Kidney epithelial cell (primary cell): Measurements from ENCODE around the gene RNF130. TPM values are rescaled to one million over a fixed set of nuclear protein-coding genes. Genes with fewer than 3 reads are reported as not detected.

Source experiments
- DNase-seq: peaks from one replicate; pipeline ENCODE4 v3.0.0-alpha.2; 2010; ENCODE audit warnings: low read depth
- H3K27me3 ChIP-seq: 2 replicates; pipeline ENCODE4 v1.6.0; 2011; ENCODE audit warnings: low read length; ENCODE audit not compliant: control insufficient read depth, insufficient read depth
- H3K36me3 ChIP-seq: 2 replicates; pipeline ENCODE4 v1.5.1; 2011; ENCODE audit warnings: low read length; ENCODE audit not compliant: control insufficient read depth, insufficient read depth
- H3K4me3 ChIP-seq: 2 replicates; pipeline ENCODE4 v1.5.1; 2011; ENCODE audit warnings: low read depth, mild to moderate bottlenecking, control low read depth, low read length
- total RNA-seq: library from RNA; depleted of rRNA; stranded (reverse); fragments of >200 nt; gene quantifications from 2 replicates; pipeline ENCODE4 v1.2.3, GENCODE V29; 2015
- TF ChIP-seq, protein P1 (sequence below): IDR thresholded peaks from 2 replicates; pipeline ENCODE4 v1.5.1; 2011; ENCODE audit warnings: mild to moderate bottlenecking, moderate library complexity, low read length, control low read depth, inconsistent platforms; ENCODE audit not compliant: insufficient read depth, poor library complexity, severe bottlenecking

RNF130 gene, protein sequence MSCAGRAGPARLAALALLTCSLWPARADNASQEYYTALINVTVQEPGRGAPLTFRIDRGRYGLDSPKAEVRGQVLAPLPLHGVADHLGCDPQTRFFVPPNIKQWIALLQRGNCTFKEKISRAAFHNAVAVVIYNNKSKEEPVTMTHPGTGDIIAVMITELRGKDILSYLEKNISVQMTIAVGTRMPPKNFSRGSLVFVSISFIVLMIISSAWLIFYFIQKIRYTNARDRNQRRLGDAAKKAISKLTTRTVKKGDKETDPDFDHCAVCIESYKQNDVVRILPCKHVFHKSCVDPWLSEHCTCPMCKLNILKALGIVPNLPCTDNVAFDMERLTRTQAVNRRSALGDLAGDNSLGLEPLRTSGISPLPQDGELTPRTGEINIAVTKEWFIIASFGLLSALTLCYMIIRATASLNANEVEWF
- 42.0 and 48.1 TPM in 2 replicates for total RNA-seq

DNA sequence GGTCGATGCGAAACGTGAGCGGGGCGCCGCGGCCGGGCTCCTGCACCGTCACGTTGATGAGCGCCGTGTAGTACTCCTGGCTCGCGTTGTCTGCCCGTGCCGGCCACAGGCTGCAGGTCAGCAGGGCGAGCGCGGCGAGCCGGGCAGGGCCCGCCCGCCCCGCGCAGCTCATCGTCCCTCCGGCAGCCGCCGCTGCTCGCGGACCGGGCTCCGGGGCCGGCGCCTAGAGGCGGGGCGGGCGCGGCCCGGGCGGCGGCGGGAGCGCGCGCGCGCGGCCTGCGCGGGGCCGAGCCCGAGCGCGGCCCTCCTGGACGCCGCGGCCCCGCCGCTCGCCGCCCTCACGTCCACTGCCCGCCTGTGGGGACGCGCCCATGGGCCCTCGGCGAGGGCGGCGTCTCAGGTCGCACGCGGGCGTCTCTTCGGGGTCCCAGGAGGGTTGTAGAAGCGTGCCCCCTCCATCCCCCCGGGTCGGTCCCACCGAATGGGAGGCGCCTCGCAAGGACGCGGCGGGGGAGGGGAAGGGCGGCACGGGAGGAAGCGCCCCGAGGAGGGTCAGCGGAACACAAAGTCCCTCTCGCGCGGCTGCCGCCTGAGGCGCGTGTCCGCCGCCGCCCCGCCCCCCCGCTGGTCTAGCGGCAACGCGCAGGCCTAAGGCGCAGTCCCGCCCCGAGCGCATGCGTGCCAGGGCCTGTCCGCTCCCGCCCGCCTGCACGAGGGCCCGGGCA lies at the start of gene RNF130:
RNF130 (minus strand) TSS at position 229 of the 725 bp plus-strand sequence; CDS start at position 172, 57 bp downstream.
- peak; percentile 41 for DNase-seq
- Histone ChIP-seq H3K27me3 (peaks cover 4% of the 10 kb centered on the region), H3K36me3 (no peaks in the 10 kb centered on the region), H3K4me3 (peak within 1 kb of the TSS; percentile 73)
- TF ChIP-seq, protein P1, sequence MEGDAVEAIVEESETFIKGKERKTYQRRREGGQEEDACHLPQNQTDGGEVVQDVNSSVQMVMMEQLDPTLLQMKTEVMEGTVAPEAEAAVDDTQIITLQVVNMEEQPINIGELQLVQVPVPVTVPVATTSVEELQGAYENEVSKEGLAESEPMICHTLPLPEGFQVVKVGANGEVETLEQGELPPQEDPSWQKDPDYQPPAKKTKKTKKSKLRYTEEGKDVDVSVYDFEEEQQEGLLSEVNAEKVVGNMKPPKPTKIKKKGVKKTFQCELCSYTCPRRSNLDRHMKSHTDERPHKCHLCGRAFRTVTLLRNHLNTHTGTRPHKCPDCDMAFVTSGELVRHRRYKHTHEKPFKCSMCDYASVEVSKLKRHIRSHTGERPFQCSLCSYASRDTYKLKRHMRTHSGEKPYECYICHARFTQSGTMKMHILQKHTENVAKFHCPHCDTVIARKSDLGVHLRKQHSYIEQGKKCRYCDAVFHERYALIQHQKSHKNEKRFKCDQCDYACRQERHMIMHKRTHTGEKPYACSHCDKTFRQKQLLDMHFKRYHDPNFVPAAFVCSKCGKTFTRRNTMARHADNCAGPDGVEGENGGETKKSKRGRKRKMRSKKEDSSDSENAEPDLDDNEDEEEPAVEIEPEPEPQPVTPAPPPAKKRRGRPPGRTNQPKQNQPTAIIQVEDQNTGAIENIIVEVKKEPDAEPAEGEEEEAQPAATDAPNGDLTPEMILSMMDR: no peak

DNA sequence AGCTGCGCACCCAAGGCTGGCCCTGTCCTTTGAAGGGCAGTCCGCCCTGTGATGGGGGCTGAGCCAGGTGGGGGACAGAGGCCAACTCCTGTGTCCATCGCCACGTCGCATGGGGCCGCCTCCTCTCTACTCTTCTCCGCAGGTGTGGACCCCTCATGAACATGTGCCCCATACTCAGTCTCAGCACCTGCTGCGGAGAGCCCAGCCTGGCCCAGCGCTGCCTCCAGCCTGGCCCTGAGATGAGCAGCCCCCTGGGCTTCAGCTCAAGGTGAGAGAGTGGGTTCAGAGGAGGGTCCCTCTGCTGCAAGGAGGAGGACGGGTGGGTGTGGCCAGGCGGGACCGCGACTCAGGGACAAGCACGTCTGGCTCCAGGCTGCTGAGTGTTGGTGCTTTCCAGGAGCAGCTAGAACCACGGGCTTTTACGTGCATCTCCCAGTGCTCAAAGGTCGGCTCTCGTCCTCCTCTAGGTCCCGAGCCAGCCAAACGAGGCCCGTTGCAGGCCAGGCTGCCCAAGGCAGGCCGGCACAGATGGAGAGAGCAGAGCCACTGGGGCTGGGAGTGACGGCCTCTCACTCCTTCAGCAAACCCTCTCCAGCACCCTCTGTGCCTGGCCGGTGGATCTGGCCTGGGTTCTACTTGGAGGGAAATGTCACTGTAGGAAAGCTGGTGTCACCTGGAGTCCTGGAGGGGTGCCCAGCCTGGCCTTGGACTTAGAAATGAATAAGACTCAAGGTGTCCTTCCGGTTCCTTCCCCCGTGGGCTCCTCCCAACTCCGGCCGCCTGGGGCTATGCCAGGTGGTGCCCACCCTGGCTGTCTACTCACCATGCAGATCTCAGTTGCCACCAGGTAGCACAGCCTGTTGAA lies 48.9 kb upstream of the RNF130 start:
- DNase-seq: no peak
- Histone ChIP-seq H3K4me3 (no peak overlapping the region), H3K27me3 (peaks cover 3% of the 10 kb centered on the region), H3K36me3 (no peaks in the 10 kb centered on the region)
- TF ChIP-seq, protein P1: no peak

DNA sequence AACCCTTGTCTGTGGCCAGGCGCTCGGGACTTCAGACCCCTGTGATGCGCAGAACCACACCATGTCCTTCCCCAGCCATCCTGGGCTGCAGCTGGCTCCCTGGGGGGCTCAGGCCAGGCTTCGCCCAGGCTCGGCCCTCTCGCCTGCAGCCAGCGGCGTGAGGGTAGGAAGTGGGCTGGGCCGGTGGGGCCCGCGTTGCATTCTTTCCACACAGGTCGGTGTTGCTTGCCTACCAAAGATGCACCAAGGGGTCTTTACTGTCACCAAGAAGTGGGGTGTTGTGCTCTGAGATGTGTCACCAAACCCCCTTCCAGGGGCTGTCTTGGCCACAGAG lies 48.3 kb upstream of the RNF130 start:
- Histone ChIP-seq H3K27me3 (peaks cover 2% of the 10 kb centered on the region), H3K36me3 (no peaks in the 10 kb centered on the region), H3K4me3 (no peak overlapping the region)
- TF ChIP-seq, protein P1: no peak
- no peak for DNase-seq

DNA sequence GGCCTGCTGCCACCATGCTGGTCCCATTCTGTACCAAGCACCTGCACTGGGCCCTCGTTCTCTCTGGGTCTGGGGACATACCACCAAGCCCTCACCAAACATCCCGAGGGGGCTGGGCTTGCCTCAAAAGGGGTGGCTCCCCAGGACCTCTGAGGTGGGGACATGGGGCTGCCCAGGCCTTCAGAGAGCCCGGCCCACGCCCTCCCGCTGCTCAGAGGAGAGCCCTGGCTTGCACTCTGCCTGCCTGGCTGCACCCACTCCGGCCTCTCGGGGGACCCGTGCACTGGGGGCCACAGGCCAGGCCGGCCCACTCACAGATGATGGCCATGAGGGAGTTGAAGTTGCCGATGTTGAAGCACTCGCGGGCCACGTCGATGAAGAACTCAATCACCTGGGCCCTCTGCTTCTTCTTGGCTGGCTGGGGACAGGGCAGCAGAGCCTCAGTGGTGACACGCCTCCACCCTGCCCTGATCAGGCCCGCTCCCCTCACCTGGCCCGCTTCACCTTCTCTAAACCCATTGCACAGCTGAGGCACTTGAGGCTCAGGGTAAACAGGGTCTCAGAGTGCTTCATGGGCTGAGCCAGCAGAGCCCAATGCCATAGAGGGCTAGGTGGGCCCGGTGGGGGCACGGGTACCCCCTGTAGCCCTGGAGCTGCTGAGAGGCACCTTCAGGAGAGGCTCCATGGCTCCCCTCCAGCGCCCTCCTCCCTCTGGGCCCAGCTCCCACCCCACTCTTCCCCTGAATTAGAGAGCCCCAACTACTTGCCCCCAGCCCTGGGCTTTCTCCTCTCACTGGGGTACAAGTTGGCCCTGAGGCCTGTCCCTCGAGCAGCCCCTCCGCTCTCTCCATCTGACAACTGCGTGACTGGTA lies 47.7 kb upstream of the RNF130 start:
- Histone ChIP-seq H3K4me3 (no peak overlapping the region), H3K36me3 (no peaks in the 10 kb centered on the region), H3K27me3 (no peaks in the 10 kb centered on the region)
- DNase-seq: no peak
- TF ChIP-seq, protein P1: no peak

DNA sequence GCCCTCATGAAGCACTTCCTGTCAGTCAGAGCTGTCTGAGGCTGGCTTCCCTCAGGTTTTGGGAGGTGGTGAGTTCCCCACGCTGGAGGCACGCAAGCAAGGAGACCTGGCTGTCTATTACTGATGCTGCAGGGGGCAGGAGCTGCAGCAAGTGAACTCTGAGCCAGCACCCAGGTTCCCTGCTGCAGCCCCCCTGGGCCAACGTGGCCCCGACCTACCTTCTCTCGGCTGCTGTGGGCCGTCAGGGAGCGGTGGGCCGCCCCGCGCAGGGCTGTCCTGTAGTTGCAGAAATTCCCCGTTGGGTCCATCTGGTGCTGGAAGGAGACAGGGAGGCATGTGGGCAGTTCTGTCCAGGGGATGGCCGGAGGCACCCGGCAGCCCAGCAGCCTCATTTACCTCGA lies 46.8 kb upstream of the RNF130 start:
- H3K4me3 ChIP-seq: no peak overlapping the region
- H3K36me3 ChIP-seq: no peaks in the 10 kb centered on the region
- H3K27me3 ChIP-seq: no peaks in the 10 kb centered on the region
- TF ChIP-seq, protein P1: no peak
- no peak for DNase-seq
